ENCODE measurements around the gene RDM1. TPM values are rescaled to one million over a fixed set of nuclear protein-coding genes. Genes with fewer than 3 reads are reported as not detected.

The RDM1 gene
- total RNA-seq, 1 donor from 2014 or later, result not detected

GRCh38 chr17:35912942-35913341 is 17.6 kb downstream of the RDM1 start:
- no peaks in the 10 kb centered on the region for H3K4me1 ChIP-seq
- intact Hi-C loops (cut with micrococcal nuclease), result no loop called here
- H3K27ac ChIP-seq (replicated peaks), result no peak overlapping the region
- H3K4me3 ChIP-seq, result no peak overlapping the region
- no peaks in the 10 kb centered on the region for H3K36me3 ChIP-seq
- H3K27me3 ChIP-seq (ENCODE audit: low read depth), result peaks cover 4% of the 10 kb centered on the region
- no peaks in the 10 kb centered on the region for H3K9me3 ChIP-seq (replicated peaks)
- TF ChIP-seq CTCF (IDR thresholded peaks at IDR 0.05; ENCODE audit: borderline replicate concordance), result no peak
- no peak for DNase-seq

GRCh38 chr17:35912339-35912912 is 18.1 kb downstream of the RDM1 start:
- Histone ChIP-seq H3K4me3 (no peak overlapping the region), H3K27ac (replicated peaks) (no peak overlapping the region), H3K4me1 (no peaks in the 10 kb centered on the region), H3K9me3 (replicated peaks) (no peaks in the 10 kb centered on the region), H3K27me3 (ENCODE audit: low read depth) (peaks cover 4% of the 10 kb centered on the region), H3K36me3 (no peaks in the 10 kb centered on the region)
- DNase-seq, result no peak
- intact Hi-C loops (cut with micrococcal nuclease), result no loop called here
- TF ChIP-seq CTCF (IDR thresholded peaks at IDR 0.05; ENCODE audit: borderline replicate concordance), result no peak

GRCh38 chr17:35909408-35909807 is 21.2 kb downstream of the RDM1 start:
- Histone ChIP-seq H3K27me3 (ENCODE audit: low read depth) (peaks cover 20% of the 10 kb centered on the region), H3K4me3 (no peak overlapping the region), H3K4me1 (no peaks in the 10 kb centered on the region), H3K9me3 (replicated peaks) (no peaks in the 10 kb centered on the region), H3K36me3 (no peaks in the 10 kb centered on the region), H3K27ac (replicated peaks) (no peak overlapping the region)
- intact Hi-C loops (cut with micrococcal nuclease), result no loop called here
- no peak for TF ChIP-seq CTCF (IDR thresholded peaks at IDR 0.05; ENCODE audit: borderline replicate concordance)
- no peak for DNase-seq

- Histone ChIP-seq H3K27ac (replicated peaks) (no peak overlapping the region), H3K4me1 (no peaks in the 10 kb centered on the region), H3K27me3 (ENCODE audit: low read depth) (peaks cover 22% of the 10 kb centered on the region), H3K36me3 (no peaks in the 10 kb centered on the region), H3K4me3 (no peak overlapping the region), H3K9me3 (replicated peaks) (no peaks in the 10 kb centered on the region)
- no peak for TF ChIP-seq CTCF (IDR thresholded peaks at IDR 0.05; ENCODE audit: borderline replicate concordance)
- DNase-seq, result no peak
- intact Hi-C loops (cut with micrococcal nuclease), result no loop called here
Observed at GRCh38 chr17:35907691-35908090, 22.9 kb downstream of the RDM1 start.

- H3K4me1 ChIP-seq, result no peaks in the 10 kb centered on the region
- DNase-seq, result no peak
- H3K27ac ChIP-seq (replicated peaks), result no peak overlapping the region
- intact Hi-C loops (cut with micrococcal nuclease), result no loop called here
- H3K9me3 ChIP-seq (replicated peaks), result no peaks in the 10 kb centered on the region
- H3K36me3 ChIP-seq, result no peaks in the 10 kb centered on the region
- TF ChIP-seq CTCF (IDR thresholded peaks at IDR 0.05; ENCODE audit: borderline replicate concordance), result no peak
- H3K4me3 ChIP-seq, result no peak overlapping the region
- peaks cover 28% of the 10 kb centered on the region for H3K27me3 ChIP-seq (ENCODE audit: low read depth)
Observed at GRCh38 chr17:35906926-35907637, 23.5 kb downstream of the RDM1 start.
